GM04504 (cell line): ENCODE results near the gene NISCH.

Experiments used
- DNase-seq: peaks from one replicate; pipeline ENCODE4 v3.0.0-alpha.2; 2012; ENCODE audit warnings: low read depth

NISCH gene

DNA sequence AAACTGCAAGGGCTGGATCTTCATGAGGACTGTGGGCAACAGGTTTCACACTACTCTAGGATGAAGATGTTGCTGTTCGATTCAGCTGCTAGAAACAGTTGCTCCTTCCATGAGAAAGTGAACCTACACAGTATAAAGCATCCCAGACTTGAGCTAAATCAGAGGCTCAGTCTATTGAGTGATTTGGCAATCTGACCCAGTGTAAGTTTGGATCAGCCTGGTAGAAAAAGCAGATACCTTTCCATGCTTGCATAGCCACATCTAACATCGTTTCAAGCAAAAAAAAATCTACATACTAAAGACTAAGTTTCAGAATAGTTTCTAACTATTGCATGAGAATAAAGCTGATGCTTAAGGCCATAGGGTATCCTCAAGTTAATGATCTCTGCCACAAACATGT lies 85.6 kb downstream of the NISCH start:
- DNase-seq: no peak
